ENCODE measurements around the gene PPM1D.

Gene PPM1D

GRCh38 chr17:60676758-60677307 is 76.8 kb downstream of the PPM1D start:
- no peak for DNase-seq

GRCh38 chr17:60677308-60678117 is 77.5 kb downstream of the PPM1D start, which contains the start of gene BCAS3:
Gene BCAS3 (plus strand): TSS chr17:60677851.
- peak; percentile 97 for DNase-seq

- DNase-seq: no peak
These were observed 78.1 kb downstream of the PPM1D start for GRCh38 chr17:60678118-60678444.

- DNase-seq: no peak
These were observed 79.3 kb downstream of the PPM1D start for GRCh38 chr17:60679287-60679686.

GRCh38 chr17:60680754-60681153 is 80.8 kb downstream of the PPM1D start:
- no peak for DNase-seq

GRCh38 chr17:60685437-60685836 is 85.4 kb downstream of the PPM1D start:
- DNase-seq: no peak

- no peak for DNase-seq
These were observed 96.0 kb downstream of the PPM1D start for GRCh38 chr17:60695960-60696359.

GRCh38 chr17:60699090-60699489 is 99.1 kb downstream of the PPM1D start:
- no peak for DNase-seq

- no peak for DNase-seq
These were observed 104.2 kb downstream of the PPM1D start for GRCh38 chr17:60704170-60704569.

GRCh38 chr17:60712675-60713074 is 112.7 kb downstream of the PPM1D start:
- no peak for DNase-seq

- DNase-seq: no peak
These were observed 113.6 kb downstream of the PPM1D start for GRCh38 chr17:60713608-60714007.

Measured in central memory CD4-positive, alpha-beta T cell (primary cell).